Duodenal mucosa (tissue), 2 donors: ENCODE data around the gene CSPG5.
A peak's percentile ranks its signal among the peaks of the same experiment; 100 is the strongest.

Source experiments
- H3K27ac ChIP-seq: one replicate; pipeline ENCODE4 v1.7.0; 2013; ENCODE audit warnings: low read depth, low read length
- H3K27me3 ChIP-seq, 2 donors: one replicate each; pipeline ENCODE4 v1.7.0; 2013; ENCODE audit warnings: low read length in 2 of 2, control low read depth in 1 of 2; ENCODE audit not compliant: insufficient read depth in 2 of 2, control insufficient read depth in 1 of 2
- H3K36me3 ChIP-seq, 2 donors: one replicate each; pipeline ENCODE4 v1.7.0; 2013; ENCODE audit warnings: low read length in 2 of 2, control low read depth in 1 of 2; ENCODE audit not compliant: insufficient read depth in 2 of 2, control insufficient read depth in 1 of 2
- H3K4me1 ChIP-seq, 2 donors: one replicate each; pipeline ENCODE4 v1.7.0; 2013; ENCODE audit warnings: low read length in 2 of 2, control low read depth in 1 of 2; ENCODE audit not compliant: insufficient read depth in 2 of 2, control insufficient read depth in 1 of 2
- H3K4me3 ChIP-seq, 2 donors: one replicate each; pipeline ENCODE4 v1.7.0; 2013; ENCODE audit warnings: low read length in 2 of 2, low read depth in 1 of 2
- H3K9ac ChIP-seq, 2 donors: one replicate each; pipeline ENCODE4 v1.7.0; 2013; ENCODE audit warnings: low read length in 2 of 2, low read depth in 1 of 2
- H3K9me3 ChIP-seq, 2 donors: one replicate each; pipeline ENCODE4 v1.7.0; 2013; ENCODE audit warnings: low read length in 2 of 2, control low read depth in 1 of 2; ENCODE audit not compliant: control insufficient read depth in 1 of 2

Gene CSPG5

DNA sequence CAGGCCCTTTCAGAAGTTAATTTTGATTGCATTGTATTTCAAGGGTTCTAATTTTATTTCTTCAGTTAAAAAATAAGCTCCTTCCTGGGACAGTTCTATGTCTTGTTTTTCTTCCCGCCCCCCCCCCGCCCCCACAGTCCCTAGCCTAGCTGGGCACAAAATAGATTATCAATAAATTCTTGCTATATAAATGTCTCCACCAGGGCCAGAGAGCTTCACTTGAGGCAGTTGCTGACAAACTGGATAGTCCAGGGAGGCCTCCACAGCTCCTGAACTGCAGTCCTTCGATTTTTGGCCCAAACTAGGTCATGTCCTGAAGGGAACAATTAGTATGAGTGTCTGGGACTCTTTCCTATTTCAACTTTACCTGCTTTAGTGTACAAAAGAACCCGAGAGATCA, 9.9 kb upstream of the CSPG5 start:
- Histone ChIP-seq H3K27ac (no peak overlapping the region), H3K36me3 (peaks cover 27 to 52% of the 10 kb centered on the region in 2 donors), H3K4me3 (no peak overlapping the region), H3K9me3 (no peaks in the 10 kb centered on the region), H3K27me3 (no peaks in the 10 kb centered on the region), H3K4me1 (no peaks in the 10 kb centered on the region), H3K9ac (no peak overlapping the region)

DNA sequence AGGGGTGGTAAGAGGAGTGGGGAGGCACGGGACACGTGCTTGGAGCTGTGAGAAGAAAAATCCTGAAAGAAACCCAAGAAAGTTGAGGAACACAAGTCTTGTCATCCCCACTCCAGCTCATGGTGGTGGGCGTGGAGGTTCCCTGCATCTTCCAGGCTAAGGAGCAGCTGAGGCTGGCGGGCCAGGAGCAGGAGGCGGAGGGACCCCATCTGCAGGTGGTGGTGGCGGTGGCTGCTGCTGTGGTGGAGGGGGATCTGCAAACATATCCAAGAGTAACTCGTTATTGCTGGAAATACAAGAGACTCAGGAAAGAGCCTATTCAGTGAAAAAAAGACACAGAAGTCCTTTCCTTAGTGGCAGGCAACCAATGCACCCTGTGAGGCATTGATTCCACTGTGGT, 9.4 kb upstream of the CSPG5 start:
- Histone ChIP-seq H3K4me3 (no peak overlapping the region), H3K27me3 (no peaks in the 10 kb centered on the region), H3K4me1 (no peaks in the 10 kb centered on the region), H3K36me3 (peaks cover 27 to 52% of the 10 kb centered on the region in 2 donors), H3K9me3 (no peaks in the 10 kb centered on the region), H3K9ac (no peak overlapping the region), H3K27ac (no peak overlapping the region)

GRCh38 chr3:47586746-47587145, 8.1 kb upstream of the CSPG5 start:
- H3K36me3 ChIP-seq, result peaks cover 27 to 52% of the 10 kb centered on the region in 2 donors
- H3K4me3 ChIP-seq, result no peak overlapping the region
- H3K9ac ChIP-seq, result no peak overlapping the region
- no peaks in the 10 kb centered on the region for H3K4me1 ChIP-seq
- H3K9me3 ChIP-seq, result no peaks in the 10 kb centered on the region
- H3K27ac ChIP-seq, result no peak overlapping the region
- H3K27me3 ChIP-seq, result peaks cover 0 to under 1% of the 10 kb centered on the region in 2 donors

GRCh38 chr3:47583320-47584075, 4.8 kb upstream of the CSPG5 start:
- Histone ChIP-seq H3K9ac (no peak overlapping the region), H3K4me1 (no peaks in the 10 kb centered on the region), H3K27ac (no peak overlapping the region), H3K36me3 (peaks cover 7 to 30% of the 10 kb centered on the region in 2 donors), H3K4me3 (no peak overlapping the region), H3K9me3 (no peaks in the 10 kb centered on the region), H3K27me3 (peaks cover 14 to 23% of the 10 kb centered on the region in 2 donors)

DNA sequence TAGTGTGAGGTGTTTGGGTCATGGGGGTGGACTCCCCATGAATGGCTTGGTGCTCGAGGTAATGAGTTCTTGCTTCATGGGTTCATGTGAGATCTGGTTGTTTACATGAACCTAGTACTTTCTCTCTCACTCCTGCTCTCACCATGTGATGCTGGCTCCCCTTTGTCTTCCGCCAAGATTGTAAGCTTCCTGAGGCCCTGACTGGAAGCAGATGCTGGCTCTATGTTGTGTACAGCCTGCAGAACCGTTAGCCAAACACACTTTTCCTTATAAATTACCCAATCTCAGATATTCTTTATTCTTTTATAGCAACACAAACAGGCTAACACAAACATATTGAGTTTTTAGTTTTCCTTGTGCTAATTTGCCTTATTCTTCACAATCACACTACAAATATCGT, 3.2 kb upstream of the CSPG5 start:
- Histone ChIP-seq H3K36me3 (peaks cover 4 to 14% of the 10 kb centered on the region in 2 donors), H3K27ac (no peak overlapping the region), H3K9ac (no peak overlapping the region), H3K27me3 (peaks cover 22 to 31% of the 10 kb centered on the region in 2 donors), H3K4me1 (peaks cover 0 to 4% of the 10 kb centered on the region in 2 donors), H3K9me3 (no peaks in the 10 kb centered on the region), H3K4me3 (no peak overlapping the region)

DNA sequence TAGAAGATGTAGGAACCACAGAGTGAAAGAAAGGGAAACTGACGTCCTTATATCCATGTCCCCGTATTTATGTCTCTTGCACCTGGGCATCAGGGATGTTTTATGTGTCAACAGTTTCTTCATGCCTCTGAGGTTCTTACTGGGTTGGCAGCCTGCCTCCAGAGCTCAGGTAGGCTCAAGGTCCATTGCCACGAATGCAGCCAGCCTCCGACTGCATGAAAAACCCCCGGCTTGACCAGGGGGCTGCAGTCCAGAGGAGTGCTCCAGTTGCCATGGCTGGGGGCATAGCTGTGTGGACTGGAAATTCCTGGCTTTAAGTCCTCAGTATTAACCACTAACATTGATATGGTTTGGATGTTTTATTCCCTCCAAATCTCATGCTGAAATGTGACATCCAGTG, 2.8 kb upstream of the CSPG5 start:
- H3K9me3 ChIP-seq, result no peaks in the 10 kb centered on the region
- H3K4me3 ChIP-seq, result no peak overlapping the region
- H3K27me3 ChIP-seq, result peaks cover 24 to 32% of the 10 kb centered on the region in 2 donors
- no peak overlapping the region for H3K9ac ChIP-seq
- peaks cover 4 to 10% of the 10 kb centered on the region in 2 donors for H3K36me3 ChIP-seq
- no peak overlapping the region for H3K27ac ChIP-seq
- peaks cover 0 to 4% of the 10 kb centered on the region in 2 donors for H3K4me1 ChIP-seq

DNA sequence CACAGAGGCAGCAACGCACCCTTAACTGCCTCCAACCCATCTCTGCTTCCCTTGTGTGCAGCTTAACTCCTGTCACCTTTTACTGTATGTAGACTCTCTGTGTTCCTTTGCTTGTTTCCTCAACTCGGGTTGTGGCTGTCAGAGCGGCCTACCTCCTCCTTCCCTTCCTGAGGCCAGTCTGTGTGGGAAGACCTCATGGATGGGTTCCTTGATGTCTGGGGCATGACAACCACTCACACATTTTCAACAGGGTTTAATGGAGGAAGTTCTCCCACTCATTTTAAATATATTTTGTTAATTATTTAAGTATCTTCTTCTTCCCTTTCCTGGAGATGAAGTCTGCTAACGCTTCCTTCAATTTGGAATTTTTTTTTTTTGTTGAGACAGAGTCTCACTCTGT, 1.8 kb upstream of the CSPG5 start:
- Histone ChIP-seq H3K36me3 (peaks cover 2 to 6% of the 10 kb centered on the region in 2 donors), H3K9me3 (no peaks in the 10 kb centered on the region), H3K4me1 (peaks cover 0 to 4% of the 10 kb centered on the region in 2 donors), H3K27ac (no peak overlapping the region), H3K4me3 (no peak overlapping the region), H3K27me3 (peaks cover 24 to 32% of the 10 kb centered on the region in 2 donors), H3K9ac (no peak overlapping the region)

- H3K4me1 ChIP-seq, result peaks cover 0 to 4% of the 10 kb centered on the region in 2 donors
- no peak overlapping the region for H3K4me3 ChIP-seq
- no peak overlapping the region for H3K9ac ChIP-seq
- no peaks in the 10 kb centered on the region for H3K9me3 ChIP-seq
- H3K36me3 ChIP-seq, result peaks cover 0 to under 1% of the 10 kb centered on the region in 2 donors
- peaks cover 24 to 32% of the 10 kb centered on the region in 2 donors for H3K27me3 ChIP-seq
- H3K27ac ChIP-seq, result no peak overlapping the region
Measured at GRCh38 chr3:47579875-47580274, 1.2 kb upstream of the CSPG5 start.

DNA sequence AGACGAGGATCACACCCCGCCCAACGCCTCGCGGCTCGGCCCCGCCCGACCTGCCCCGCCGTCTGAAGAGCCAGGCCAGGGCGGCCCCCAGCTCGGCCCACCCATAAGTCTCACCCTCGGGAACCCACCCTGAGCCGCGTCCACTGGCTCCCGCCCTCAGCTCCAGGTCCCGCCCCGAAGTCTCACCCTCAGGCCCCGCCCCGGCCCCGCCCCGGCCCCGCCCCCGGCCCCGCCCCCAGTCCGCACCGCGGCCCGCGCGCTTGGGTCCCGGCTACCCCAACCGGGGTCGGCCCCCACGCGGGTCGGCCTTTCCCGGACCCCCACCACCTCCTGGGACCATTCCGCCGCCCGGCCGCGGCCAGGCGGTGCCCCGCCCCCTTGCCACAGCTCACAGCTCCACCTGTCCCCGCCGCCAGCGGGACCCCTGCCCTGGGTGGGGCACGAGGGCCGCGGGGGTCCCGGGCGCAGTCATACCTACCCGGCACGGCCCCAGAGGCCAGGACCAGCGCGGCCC, 489 bp downstream of the CSPG5 start:
- no peak overlapping the region for H3K27ac ChIP-seq

GRCh38 chr3:47577583-47578118, 1.0 kb downstream of the CSPG5 start:
- H3K27me3 ChIP-seq, result peaks cover 24 to 32% of the 10 kb centered on the region in 2 donors
- peaks cover 0 to 4% of the 10 kb centered on the region in 2 donors for H3K4me1 ChIP-seq
- no peaks in the 10 kb centered on the region for H3K36me3 ChIP-seq
- no peak overlapping the region for H3K9ac ChIP-seq
- H3K27ac ChIP-seq, result no peak overlapping the region
- peak overlapping the region; percentile 47 to 58 for H3K4me3 ChIP-seq
- no peaks in the 10 kb centered on the region for H3K9me3 ChIP-seq

More for the DNA sequence above, 489 bp downstream of the CSPG5 start:
- Histone ChIP-seq H3K9me3 (no peaks in the 10 kb centered on the region), H3K9ac (no peak overlapping the region), H3K36me3 (no peaks in the 10 kb centered on the region), H3K27me3 (peaks cover 24 to 32% of the 10 kb centered on the region in 2 donors), H3K4me1 (peaks cover 0 to 4% of the 10 kb centered on the region in 2 donors), H3K4me3 (peak overlapping the region; percentile 47 to 58)
